Keratinocyte (primary cell): ENCODE measurements around the gene S100A4. TPM values are rescaled to one million over a fixed set of nuclear protein-coding genes. Genes with fewer than 3 reads are reported as not detected.

ENCODE experiments used
- DNase-seq: peaks from one replicate; pipeline ENCODE4 v3.0.0-alpha.2; 2011; ENCODE audit warnings: low read depth, missing footprints, low spot score
- FAIRE-seq: peaks from 2 replicates; lab custom pipeline; 2011; peaks lifted over from hg19 to GRCh38; lab: Jason Lieb, UNC
- H2AFZ ChIP-seq: 2 replicates; pipeline ENCODE4 v1.6.0; 2012; ENCODE audit warnings: low read length, control low read depth, inconsistent platforms; ENCODE audit not compliant: control insufficient read depth
- H3K27ac ChIP-seq: 2 replicates; pipeline ENCODE4 v1.5.1; 2011; ENCODE audit warnings: low read length; ENCODE audit not compliant: control insufficient read depth, insufficient read depth
- H3K27me3 ChIP-seq: 3 replicates; pipeline ENCODE4 v1.6.0; 2011; ENCODE audit warnings: low read length; ENCODE audit not compliant: control insufficient read depth, insufficient read depth; ENCODE audit errors: extremely low read depth
- H3K36me3 ChIP-seq, 2 experiments: 2 replicates in 1 of 2; 3 replicates in 1 of 2; pipeline ENCODE4 v1.5.1; 2011; ENCODE audit warnings: low read length in 2 of 2, mild to moderate bottlenecking in 1 of 2; ENCODE audit not compliant: control insufficient read depth in 2 of 2, insufficient read depth in 2 of 2; ENCODE audit errors: extremely low read depth in 1 of 2
- H3K4me1 ChIP-seq: 3 replicates; pipeline ENCODE4 v1.5.1; 2011; ENCODE audit warnings: low read length; ENCODE audit not compliant: control insufficient read depth, insufficient read depth; ENCODE audit errors: extremely low read depth
- H3K4me2 ChIP-seq: 3 replicates; pipeline ENCODE4 v1.6.0; 2011; ENCODE audit warnings: low read depth, low read length; ENCODE audit not compliant: control insufficient read depth, insufficient read depth; ENCODE audit errors: extremely low read depth
- H3K4me3 ChIP-seq, 3 experiments: fragments of 200-600 bp in 1 of 3; sonication (generic) in 1 of 3; 2 replicates in 2 of 3; 3 replicates in 1 of 3; pipeline ENCODE4 v1.5.1; 2011 to 2016; ENCODE audit warnings: low read length in 3 of 3, mild to moderate bottlenecking in 3 of 3, control low read depth in 2 of 3, inconsistent platforms in 1 of 3, low read depth in 1 of 3, mixed read lengths in 1 of 3, mixed run types in 1 of 3, moderate library complexity in 1 of 3; ENCODE audit not compliant: control insufficient read depth in 2 of 3, insufficient read depth in 2 of 3; ENCODE audit errors: extremely low read depth in 1 of 3
- H3K79me2 ChIP-seq: 2 replicates; pipeline ENCODE4 v1.6.0; 2012; ENCODE audit warnings: low read length; ENCODE audit not compliant: control insufficient read depth, insufficient read depth
- H3K9ac ChIP-seq: 3 replicates; pipeline ENCODE4 v1.6.0; 2011; ENCODE audit warnings: low read length; ENCODE audit not compliant: control insufficient read depth, insufficient read depth; ENCODE audit errors: extremely low read depth
- H3K9me1 ChIP-seq: 3 replicates; pipeline ENCODE4 v1.6.0; 2011; ENCODE audit warnings: low read length; ENCODE audit not compliant: control insufficient read depth, insufficient read depth; ENCODE audit errors: extremely low read depth
- H3K9me3 ChIP-seq: 2 replicates; pipeline ENCODE4 v1.5.1; 2012; ENCODE audit warnings: low read depth, low read length; ENCODE audit not compliant: control insufficient read depth
- H4K20me1 ChIP-seq: 3 replicates; pipeline ENCODE4 v1.6.0; 2011; ENCODE audit warnings: low read length; ENCODE audit not compliant: control insufficient read depth, insufficient read depth; ENCODE audit errors: extremely low read depth
- CTCF ChIP-seq, 3 experiments: IDR thresholded peaks in 1 of 3; conservative IDR thresholded peaks in 1 of 3; optimal IDR thresholded peaks in 1 of 3; 2 replicates in 2 of 3; 3 replicates in 1 of 3; pipeline versions ENCODE3 to v1.5.1; 2011; ENCODE audit warnings: low read length in 3 of 3, mild to moderate bottlenecking in 3 of 3, moderate library complexity in 2 of 3, control low read depth in 1 of 3, inconsistent platforms in 1 of 3; ENCODE audit not compliant: insufficient read depth in 2 of 3; ENCODE audit errors: extremely low read depth in 1 of 3
- EZH2 ChIP-seq: IDR thresholded peaks from one replicate; pipeline ENCODE4 v1.6.1; 2012; ENCODE audit warnings: inconsistent platforms, mild to moderate bottlenecking, low read length, moderate library complexity
- dilution Hi-C: fragments of 300-500 bp; cut with MboI; formaldehyde crosslinking; loops from one replicate; pipeline ENCODE4 v1.7.0; 2020; ENCODE audit warnings: low sequenced_read_pairs; ENCODE audit not compliant: extremely low pct_ligation_motif_present
- polyA plus RNA-seq, 5 experiments: library from polyadenylated mRNA; depleted of rRNA in 3 of 5; stranded (reverse) in 3 of 5; stranded (forward) in 1 of 5; unstranded in 1 of 5; fragments of >200 nt; gene quantifications; 1 replicate in 1 of 5; 2 replicates in 3 of 5; 3 replicates in 1 of 5; pipeline versions ENCODE4 v1.2.1 to v1.2.3, GENCODE V29; 2011 to 2012; ENCODE audit warnings: missing spikeins in 2 of 5, low read depth in 1 of 5, low replicate concordance in 1 of 5

S100A4 gene
- polyA plus RNA-seq, 1 donor (not counting 4 experiments of a cell fraction or from before 2014, with no cell fraction given): 21.4 TPM

GRCh38 chr1:153560771-153561465 lies 15.3 kb upstream of the S100A4 start:
- peaks cover 1% of the 10 kb centered on the region for H3K4me1 ChIP-seq
- TF ChIP-seq CTCF (optimal IDR thresholded peaks at IDR 0.05 in 1 of 3, IDR thresholded peaks at IDR 0.05 in 1 of 3, conservative IDR thresholded peaks at IDR 0.05 in 1 of 3; ENCODE audit: extremely low read depth in 1 of 3, insufficient read depth in 2 of 3, low read length in 3 of 3) (no peak), EZH2 (no peak)
- peaks cover 21% of the 10 kb centered on the region for H4K20me1 ChIP-seq
- H3K4me3 ChIP-seq: no peak overlapping the region
- H3K9me3 ChIP-seq: no peaks in the 10 kb centered on the region
- dilution Hi-C loops: no loop called here
- no peak overlapping the region for H3K4me2 ChIP-seq
- peak overlapping the region; percentile 99 for H3K9ac ChIP-seq
- H3K9me1 ChIP-seq: no peaks in the 10 kb centered on the region
- peaks cover 18% of the 10 kb centered on the region for H3K79me2 ChIP-seq
- H3K27ac ChIP-seq: peak overlapping the region; percentile 100
- no peaks in the 10 kb centered on the region for H3K27me3 ChIP-seq
- H2AFZ ChIP-seq: no peak overlapping the region
- peaks cover 17 to 33% of the 10 kb centered on the region in 2 experiments for H3K36me3 ChIP-seq
- DNase-seq (no peak), FAIRE-seq (no peak)

- Histone ChIP-seq H3K4me2 (no peak overlapping the region), H3K27ac (no peak overlapping the region), H3K4me1 (no peaks in the 10 kb centered on the region), H3K36me3 (peaks cover 18 to 38% of the 10 kb centered on the region in 2 experiments), H3K9ac (no peak overlapping the region), H3K9me1 (no peaks in the 10 kb centered on the region), H3K27me3 (no peaks in the 10 kb centered on the region), H3K79me2 (peaks cover 18% of the 10 kb centered on the region), H2AFZ (no peak overlapping the region), H3K4me3 (no peak overlapping the region), H3K9me3 (no peaks in the 10 kb centered on the region), H4K20me1 (peaks cover 21% of the 10 kb centered on the region)
- DNase-seq: no peak
- no peak for FAIRE-seq
- no peak for TF ChIP-seq CTCF (optimal IDR thresholded peaks at IDR 0.05 in 1 of 3, IDR thresholded peaks at IDR 0.05 in 1 of 3, conservative IDR thresholded peaks at IDR 0.05 in 1 of 3; ENCODE audit: extremely low read depth in 1 of 3, insufficient read depth in 2 of 3, low read length in 3 of 3)
- no peak for TF ChIP-seq EZH2
- dilution Hi-C loops: no loop called here
Measured at GRCh38 chr1:153560241-153560640, 14.6 kb upstream of the S100A4 start.
